IPS DF 4.7 (cell line): Measurements from ENCODE around the gene JAM2.
"Not testable (repeated sequence)": the region's sequence is repeated elsewhere in the genome, so short reads cannot be mapped to it uniquely, and the experiment has no call there.

Experiments used
- DNase-seq: peaks from one replicate; pipeline ENCODE4 v3.0.0-alpha.2; 2013; ENCODE audit warnings: low spot score; ENCODE audit errors: extremely low read depth

The JAM2 gene

GRCh38 chr21:25643486-25643885 lies 4.4 kb downstream of the JAM2 start:
- no peak for DNase-seq

- DNase-seq = no peak
Measured at GRCh38 chr21:25646474-25646873, 7.4 kb downstream of the JAM2 start.

GRCh38 chr21:25647647-25648046 lies 8.6 kb downstream of the JAM2 start:
- DNase-seq = no peak

GRCh38 chr21:25649146-25649545 lies 10.1 kb downstream of the JAM2 start:
- DNase-seq = no peak

GRCh38 chr21:25656412-25656811 lies 17.4 kb downstream of the JAM2 start:
- no peak for DNase-seq

- DNase-seq = no peak
Measured at GRCh38 chr21:25657140-25657539, 18.1 kb downstream of the JAM2 start.

GRCh38 chr21:25658427-25659035 lies 19.5 kb downstream of the JAM2 start:
- DNase-seq = no peak

- DNase-seq = no peak
Measured at GRCh38 chr21:25660233-25660632, 21.2 kb downstream of the JAM2 start.

GRCh38 chr21:25664491-25664931 lies 25.5 kb downstream of the JAM2 start:
- DNase-seq = no peak

GRCh38 chr21:25670726-25671125 lies 31.7 kb downstream of the JAM2 start:
- DNase-seq = no peak

- no peak for DNase-seq
Measured at GRCh38 chr21:25676451-25676850, 37.4 kb downstream of the JAM2 start.

- DNase-seq = no peak
Measured at GRCh38 chr21:25682382-25682781, 43.3 kb downstream of the JAM2 start.

- DNase-seq = no peak
Measured at GRCh38 chr21:25687787-25688186, 48.7 kb downstream of the JAM2 start.

- no peak for DNase-seq
Measured at GRCh38 chr21:25688275-25689155, 49.5 kb downstream of the JAM2 start.

- no peak for DNase-seq
Measured at GRCh38 chr21:25689226-25689625, 50.2 kb downstream of the JAM2 start.

- DNase-seq = no peak
Measured at GRCh38 chr21:25691976-25692375, 52.9 kb downstream of the JAM2 start.

- DNase-seq = not testable (repeated sequence)
Measured at GRCh38 chr21:25695461-25695860, 56.4 kb downstream of the JAM2 start.

GRCh38 chr21:25700741-25701140 lies 61.7 kb downstream of the JAM2 start:
- no peak for DNase-seq

GRCh38 chr21:25701529-25701928 lies 62.5 kb downstream of the JAM2 start:
- no peak for DNase-seq

- no peak for DNase-seq
Measured at GRCh38 chr21:25708467-25709065, 69.5 kb downstream of the JAM2 start.

GRCh38 chr21:25709684-25710265 lies 70.7 kb downstream of the JAM2 start:
- no peak for DNase-seq

- no peak for DNase-seq
Measured at GRCh38 chr21:25710550-25710949, 71.5 kb downstream of the JAM2 start.
